C4-2B (cell line): ENCODE measurements around the gene RBM47.

Source experiments
- ZFX ChIP-seq: fragments of 450-650 bp; IDR thresholded peaks from 2 replicates; pipeline ENCODE4 v1.6.1; 2017
- TF ChIP-seq, protein P1 (sequence below): fragments of 450-650 bp; conservative IDR thresholded peaks from 2 replicates; pipeline ENCODE4 v1.5.1; 2017; ENCODE audit warnings: mild to moderate bottlenecking

DNA sequence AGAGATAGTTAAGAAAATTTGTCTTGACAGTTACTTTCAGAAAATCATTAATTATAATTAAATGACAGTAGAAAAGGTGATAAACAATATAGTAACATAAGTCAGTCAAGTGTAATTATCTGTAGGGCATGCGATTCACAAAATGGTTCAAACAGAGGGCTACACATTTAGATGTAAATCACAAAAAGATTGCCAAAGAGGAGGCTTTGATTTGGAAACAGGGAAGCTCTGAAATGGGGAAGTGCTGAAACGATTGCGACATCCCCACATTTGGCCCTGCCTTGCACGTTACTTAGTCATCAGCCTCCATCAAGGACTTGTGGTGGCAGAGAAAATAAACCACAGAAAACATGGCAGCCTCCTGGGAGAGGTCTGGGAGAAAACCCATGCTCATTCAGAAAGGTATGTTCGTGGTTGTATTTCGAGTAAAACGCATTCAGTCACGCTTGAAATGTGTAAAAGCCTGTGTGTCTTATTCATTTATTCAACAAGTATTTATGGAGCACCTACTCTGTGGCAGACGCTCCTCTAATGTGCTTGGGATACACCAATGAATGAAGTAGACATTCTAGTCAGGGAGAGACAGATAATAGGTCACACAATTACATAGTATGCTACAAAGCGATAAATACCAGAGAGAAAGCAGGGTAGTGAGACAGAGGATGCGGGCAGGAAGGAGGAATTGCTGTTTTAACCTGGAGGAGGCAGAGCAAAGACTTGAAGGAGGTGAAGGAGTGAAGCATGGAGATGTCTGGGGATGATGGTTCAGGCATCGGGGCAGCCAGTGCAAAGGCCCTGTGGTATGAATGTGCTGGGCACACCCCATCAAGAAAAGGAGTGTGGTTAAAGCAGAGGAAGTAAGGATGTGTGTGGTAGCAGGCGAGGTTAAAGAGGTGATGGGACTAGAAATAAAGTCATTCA, 7.8 kb downstream of the RBM47 start:
- TF ChIP-seq, protein P1, sequence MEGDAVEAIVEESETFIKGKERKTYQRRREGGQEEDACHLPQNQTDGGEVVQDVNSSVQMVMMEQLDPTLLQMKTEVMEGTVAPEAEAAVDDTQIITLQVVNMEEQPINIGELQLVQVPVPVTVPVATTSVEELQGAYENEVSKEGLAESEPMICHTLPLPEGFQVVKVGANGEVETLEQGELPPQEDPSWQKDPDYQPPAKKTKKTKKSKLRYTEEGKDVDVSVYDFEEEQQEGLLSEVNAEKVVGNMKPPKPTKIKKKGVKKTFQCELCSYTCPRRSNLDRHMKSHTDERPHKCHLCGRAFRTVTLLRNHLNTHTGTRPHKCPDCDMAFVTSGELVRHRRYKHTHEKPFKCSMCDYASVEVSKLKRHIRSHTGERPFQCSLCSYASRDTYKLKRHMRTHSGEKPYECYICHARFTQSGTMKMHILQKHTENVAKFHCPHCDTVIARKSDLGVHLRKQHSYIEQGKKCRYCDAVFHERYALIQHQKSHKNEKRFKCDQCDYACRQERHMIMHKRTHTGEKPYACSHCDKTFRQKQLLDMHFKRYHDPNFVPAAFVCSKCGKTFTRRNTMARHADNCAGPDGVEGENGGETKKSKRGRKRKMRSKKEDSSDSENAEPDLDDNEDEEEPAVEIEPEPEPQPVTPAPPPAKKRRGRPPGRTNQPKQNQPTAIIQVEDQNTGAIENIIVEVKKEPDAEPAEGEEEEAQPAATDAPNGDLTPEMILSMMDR, result no peak
- TF ChIP-seq ZFX, result no peak
